Measurements from ENCODE around the gene PNP. TPM values are rescaled to one million over a fixed set of nuclear protein-coding genes. Genes with fewer than 3 reads are reported as not detected.
A peak's percentile ranks its signal among the peaks of the same experiment; 100 is the strongest.

PNP gene
- total RNA-seq, 4 donors from 2014 or later: 51.4 to 70.1 (median 53.7) TPM

- no peak for DNase-seq
- Histone ChIP-seq H3K36me3 (no peaks in the 10 kb centered on the region), H3K27ac (no peak overlapping the region), H3K9me3 (no peaks in the 10 kb centered on the region), H3K4me1 (no peaks in the 10 kb centered on the region), H3K27me3 (no peaks in the 10 kb centered on the region), H3K4me3 (no peak overlapping the region)
- TF ChIP-seq POLR2A (IDR thresholded peaks at IDR 0.05) (no peak), CTCF (IDR thresholded peaks at IDR 0.05) (no peak)
Measured at GRCh38 chr14:20487396-20487725, 18.2 kb downstream of the PNP start.

- TF ChIP-seq CTCF (IDR thresholded peaks at IDR 0.05) (no peak), POLR2A (IDR thresholded peaks at IDR 0.05) (no peak)
- Histone ChIP-seq H3K9me3 (no peaks in the 10 kb centered on the region), H3K27ac (peak overlapping the region in 1 of 4 donors; percentile 4), H3K36me3 (no peaks in the 10 kb centered on the region), H3K4me3 (no peak overlapping the region), H3K4me1 (no peaks in the 10 kb centered on the region), H3K27me3 (no peaks in the 10 kb centered on the region)
- DNase-seq: no peak
Measured at GRCh38 chr14:20489093-20489994, 20.1 kb downstream of the PNP start.

GRCh38 chr14:20490563-20490962, 21.4 kb downstream of the PNP start:
- no peaks in the 10 kb centered on the region for H3K36me3 ChIP-seq
- H3K4me1 ChIP-seq: no peaks in the 10 kb centered on the region
- TF ChIP-seq POLR2A (IDR thresholded peaks at IDR 0.05): no peak
- no peak for TF ChIP-seq CTCF (IDR thresholded peaks at IDR 0.05)
- H3K27ac ChIP-seq: no peak overlapping the region
- no peak overlapping the region for H3K4me3 ChIP-seq
- no peaks in the 10 kb centered on the region for H3K27me3 ChIP-seq
- no peak for DNase-seq
- no peaks in the 10 kb centered on the region for H3K9me3 ChIP-seq

- Histone ChIP-seq H3K9me3 (no peaks in the 10 kb centered on the region), H3K27ac (no peak overlapping the region), H3K36me3 (no peaks in the 10 kb centered on the region), H3K4me3 (no peak overlapping the region), H3K27me3 (no peaks in the 10 kb centered on the region), H3K4me1 (no peaks in the 10 kb centered on the region)
- TF ChIP-seq POLR2A (IDR thresholded peaks at IDR 0.05) (no peak), CTCF (IDR thresholded peaks at IDR 0.05) (no peak)
- DNase-seq: no peak
Measured at GRCh38 chr14:20492486-20492885, 23.3 kb downstream of the PNP start.

- Histone ChIP-seq H3K36me3 (no peaks in the 10 kb centered on the region), H3K4me3 (no peak overlapping the region), H3K27ac (no peak overlapping the region), H3K9me3 (no peaks in the 10 kb centered on the region), H3K4me1 (no peaks in the 10 kb centered on the region), H3K27me3 (no peaks in the 10 kb centered on the region)
- no peak for DNase-seq
- no peak for TF ChIP-seq CTCF (IDR thresholded peaks at IDR 0.05)
Measured at GRCh38 chr14:20493634-20494033, 24.4 kb downstream of the PNP start.
